Glutamatergic neuron (in vitro differentiated cells): ENCODE measurements around the gene MAP2K6. TPM values are rescaled to one million over a fixed set of nuclear protein-coding genes. Genes with fewer than 3 reads are reported as not detected.

ENCODE experiments used
- DNase-seq: peaks from one replicate; pipeline ENCODE4 v3.0.0; 2022
- H3K27ac Mint-ChIP-seq: one replicate; pipeline ENCODE4 v1.8.0; 2020; ENCODE audit warnings: mild to moderate bottlenecking, mixed read lengths, inconsistent platforms; ENCODE audit not compliant: unreplicated experiment
- H3K27me3 Mint-ChIP-seq: one replicate; pipeline ENCODE4 v1.8.0; 2020; ENCODE audit warnings: mild to moderate bottlenecking, moderate library complexity, mixed read lengths, inconsistent platforms; ENCODE audit not compliant: unreplicated experiment
- H3K36me3 Mint-ChIP-seq: one replicate; pipeline ENCODE4 v1.8.0; 2020; ENCODE audit warnings: mild to moderate bottlenecking, mixed read lengths, inconsistent platforms; ENCODE audit not compliant: unreplicated experiment
- H3K4me1 Mint-ChIP-seq: one replicate; pipeline ENCODE4 v1.8.0; 2020; ENCODE audit warnings: mild to moderate bottlenecking, low read depth, mixed read lengths, inconsistent platforms; ENCODE audit not compliant: unreplicated experiment
- H3K4me3 Mint-ChIP-seq: one replicate; pipeline ENCODE4 v1.8.0; 2020; ENCODE audit warnings: mild to moderate bottlenecking, mixed read lengths, inconsistent platforms; ENCODE audit not compliant: unreplicated experiment
- H3K9me3 Mint-ChIP-seq: one replicate; pipeline ENCODE4 v1.8.0; 2020; ENCODE audit warnings: mild to moderate bottlenecking, moderate library complexity, mixed read lengths, inconsistent platforms; ENCODE audit not compliant: unreplicated experiment
- CTCF ChIP-seq: fragments of 200-600 bp; sonication (generic); IDR thresholded peaks from one replicate; pipeline ENCODE4 v1.5.0; 2021; ENCODE audit not compliant: partially characterized antibody, unreplicated experiment
- total RNA-seq: library from RNA; stranded (reverse); fragmentation: NEBNext Ultra II Directional; extraction: Animal tissue kit (Norgen Biotek cat#: 25700); gene quantifications from one replicate; pipeline ENCODE4 v1.2.1, GENCODE V29; 2021; ENCODE audit not compliant: unreplicated experiment

MAP2K6 gene
- total RNA-seq, 1 donor from 2014 or later, result 28.3 TPM

GRCh38 chr17:69406941-69407340 is 7.6 kb upstream of the MAP2K6 start:
- H3K36me3 Mint-ChIP-seq, result no peaks in the 10 kb centered on the region
- H3K27me3 Mint-ChIP-seq, result no peaks in the 10 kb centered on the region
- H3K4me3 Mint-ChIP-seq, result no peak overlapping the region
- H3K4me1 Mint-ChIP-seq, result no peaks in the 10 kb centered on the region
- no peak for DNase-seq
- TF ChIP-seq CTCF, result no peak
- no peak overlapping the region for H3K27ac Mint-ChIP-seq
- H3K9me3 Mint-ChIP-seq, result peaks cover 2% of the 10 kb centered on the region

GRCh38 chr17:69407759-69408158 is 6.7 kb upstream of the MAP2K6 start:
- no peak for DNase-seq
- TF ChIP-seq CTCF, result no peak
- H3K4me1 Mint-ChIP-seq, result no peaks in the 10 kb centered on the region

GRCh38 chr17:69410671-69411070 is 3.8 kb upstream of the MAP2K6 start:
- Mint-ChIP-seq H3K36me3 (no peaks in the 10 kb centered on the region), H3K4me3 (no peak overlapping the region), H3K9me3 (peaks cover 2% of the 10 kb centered on the region), H3K27ac (no peak overlapping the region), H3K27me3 (no peaks in the 10 kb centered on the region), H3K4me1 (no peaks in the 10 kb centered on the region)
- no peak for TF ChIP-seq CTCF
- DNase-seq, result no peak

More at GRCh38 chr17:69407759-69408158, 6.7 kb upstream of the MAP2K6 start:
- H3K9me3 Mint-ChIP-seq, result peaks cover 2% of the 10 kb centered on the region
- no peaks in the 10 kb centered on the region for H3K27me3 Mint-ChIP-seq
- H3K36me3 Mint-ChIP-seq, result no peaks in the 10 kb centered on the region
- H3K4me3 Mint-ChIP-seq, result no peak overlapping the region
- H3K27ac Mint-ChIP-seq, result no peak overlapping the region

- TF ChIP-seq CTCF, result no peak
- H3K4me3 Mint-ChIP-seq, result no peak overlapping the region
- H3K27me3 Mint-ChIP-seq, result no peaks in the 10 kb centered on the region
- H3K36me3 Mint-ChIP-seq, result no peaks in the 10 kb centered on the region
- no peaks in the 10 kb centered on the region for H3K9me3 Mint-ChIP-seq
- H3K4me1 Mint-ChIP-seq, result no peaks in the 10 kb centered on the region
- H3K27ac Mint-ChIP-seq, result no peak overlapping the region
- DNase-seq, result no peak
These were observed 2.7 kb upstream of the MAP2K6 start for GRCh38 chr17:69411766-69412165.

GRCh38 chr17:69412251-69412671 is 2.2 kb upstream of the MAP2K6 start:
- Mint-ChIP-seq H3K4me1 (no peaks in the 10 kb centered on the region), H3K9me3 (no peaks in the 10 kb centered on the region), H3K27me3 (no peaks in the 10 kb centered on the region), H3K4me3 (no peak overlapping the region), H3K27ac (no peak overlapping the region), H3K36me3 (no peaks in the 10 kb centered on the region)
- no peak for DNase-seq
- no peak for TF ChIP-seq CTCF
